Suprapubic skin (tissue), 4 donors: ENCODE measurements around the gene EPHB1.

Experiments
- EP300 ChIP-seq: sonication (generic); formaldehyde crosslinking; IDR thresholded peaks from one replicate; pipeline ENCODE4 v1.6.1; 2017; ENCODE audit warnings: antibody characterized with exemption
- POLR2A ChIP-seq, 2 donors: fragments of 450-650 bp; IDR thresholded peaks; one replicate each; pipeline ENCODE4 v1.6.1; 2017; ENCODE audit warnings: antibody characterized with exemption in 2 of 2, mild to moderate bottlenecking in 2 of 2, moderate library complexity in 2 of 2
- POLR2AphosphoS5 ChIP-seq, 3 donors: sonication (generic); formaldehyde crosslinking; IDR thresholded peaks; one replicate each; pipeline ENCODE4 v1.6.1; 2017; ENCODE audit warnings: antibody characterized with exemption in 3 of 3
- TF ChIP-seq, protein P1 (sequence below), 2 donors: fragments of 200-600 bp in 1 of 2; fragments of 450-650 bp in 1 of 2; sonication (generic) in 1 of 2; IDR thresholded peaks; one replicate each; pipeline ENCODE4 v1.5.1; 2016 to 2019; ENCODE audit warnings: antibody characterized with exemption in 2 of 2, mild to moderate bottlenecking in 1 of 2, moderate library complexity in 1 of 2

- TF ChIP-seq POLR2AphosphoS5 (IDR thresholded peaks at IDR 0.05) (no peak), POLR2A (IDR thresholded peaks at IDR 0.05) (no peak), EP300 (no peak)
- TF ChIP-seq, protein P1, sequence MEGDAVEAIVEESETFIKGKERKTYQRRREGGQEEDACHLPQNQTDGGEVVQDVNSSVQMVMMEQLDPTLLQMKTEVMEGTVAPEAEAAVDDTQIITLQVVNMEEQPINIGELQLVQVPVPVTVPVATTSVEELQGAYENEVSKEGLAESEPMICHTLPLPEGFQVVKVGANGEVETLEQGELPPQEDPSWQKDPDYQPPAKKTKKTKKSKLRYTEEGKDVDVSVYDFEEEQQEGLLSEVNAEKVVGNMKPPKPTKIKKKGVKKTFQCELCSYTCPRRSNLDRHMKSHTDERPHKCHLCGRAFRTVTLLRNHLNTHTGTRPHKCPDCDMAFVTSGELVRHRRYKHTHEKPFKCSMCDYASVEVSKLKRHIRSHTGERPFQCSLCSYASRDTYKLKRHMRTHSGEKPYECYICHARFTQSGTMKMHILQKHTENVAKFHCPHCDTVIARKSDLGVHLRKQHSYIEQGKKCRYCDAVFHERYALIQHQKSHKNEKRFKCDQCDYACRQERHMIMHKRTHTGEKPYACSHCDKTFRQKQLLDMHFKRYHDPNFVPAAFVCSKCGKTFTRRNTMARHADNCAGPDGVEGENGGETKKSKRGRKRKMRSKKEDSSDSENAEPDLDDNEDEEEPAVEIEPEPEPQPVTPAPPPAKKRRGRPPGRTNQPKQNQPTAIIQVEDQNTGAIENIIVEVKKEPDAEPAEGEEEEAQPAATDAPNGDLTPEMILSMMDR (IDR thresholded peaks at IDR 0.05): no peak
These were observed 3.1 kb upstream of the EPHB1 start for GRCh38 chr3:134791992-134792391.
